K562 (cell line): Measurements from ENCODE around the gene AFF2. TPM values are rescaled to one million over a fixed set of nuclear protein-coding genes. Genes with fewer than 3 reads are reported as not detected.

ENCODE experiments used
- ATAC-seq: fragments of 200-7000 bp; cut with Tn5 transposase; 3 replicates; pipeline ENCODE4 v1.9.1; 2020; ENCODE audit warnings: moderate library complexity
- BruUV-seq: library from RNA; stranded (reverse); fragments of 400-500 nt; replicated peaks from 2 replicates; lab custom pipeline; 2021; lab: Mats Ljungman, UMichigan
- CTCF ChIA-PET: fragments of 300-600 bp; formaldehyde crosslinking; extraction: SDS; loops from one replicate; lab custom pipeline; 2021; ENCODE audit warnings: low intra/inter-chr PET ratio; lab: Yijun Ruan, JAX
- POLR2A ChIA-PET: fragments of 300-600, 350-650 bp; sonication (Branson Sonifier 250); formaldehyde crosslinking; extraction: SDS; loops from one replicate; lab custom pipeline; 2021; ENCODE audit warnings: antibody characterized with exemption, inconsistent platforms; lab: Yijun Ruan, JAX
- DNase-seq, 4 experiments: peaks; one replicate each; pipeline versions ENCODE4 v3.0.0 to v3.0.0-alpha.2; 2011 to 2018; ENCODE audit warnings: low spot score in 3 of 4, mixed read lengths in 3 of 4; ENCODE audit errors: extremely low read depth in 1 of 4
- FAIRE-seq: peaks from 2 replicates; lab custom pipeline; 2011; peaks lifted over from hg19 to GRCh38; lab: Jason Lieb, UNC
- H2AFZ ChIP-seq: 2 replicates; pipeline ENCODE4 v1.6.0; 2011; ENCODE audit warnings: low read depth, low read length, control low read depth, inconsistent platforms
- H3K27ac ChIP-seq: fragments of 200-600 bp; 3 replicates; pipeline ENCODE4 v1.8.0; 2011; ENCODE audit warnings: low read depth, mild to moderate bottlenecking, control low read depth, inconsistent platforms, low read length, moderate library complexity, mixed read lengths; ENCODE audit errors: extremely low read depth
- H3K27me3 ChIP-seq, 2 experiments: fragments of 300-600 bp in 1 of 2; 2 replicates in 1 of 2; 3 replicates in 1 of 2; pipeline versions ENCODE4 v1.6.0 to v1.8.0; 2011; ENCODE audit warnings: inconsistent platforms in 2 of 2, low read length in 2 of 2, mild to moderate bottlenecking in 1 of 2, mixed read lengths in 1 of 2, moderate library complexity in 1 of 2; ENCODE audit not compliant: control insufficient read depth in 2 of 2, insufficient read depth in 2 of 2
- H3K36me3 ChIP-seq: fragments of 300-600 bp; 3 replicates; pipeline ENCODE4 v1.8.0; 2011; ENCODE audit warnings: mild to moderate bottlenecking, low read length, inconsistent platforms; ENCODE audit not compliant: control insufficient read depth, insufficient read depth
- H3K4me1 ChIP-seq, 2 experiments: fragments of 200-600 bp in 1 of 2; replicated peaks in 1 of 2; 2 replicates in 1 of 2; 3 replicates in 1 of 2; pipeline versions ENCODE4 v1.5.1 to v1.8.0; 2011; ENCODE audit warnings: inconsistent platforms in 2 of 2, low read length in 2 of 2, mild to moderate bottlenecking in 1 of 2, mixed read lengths in 1 of 2, moderate library complexity in 1 of 2; ENCODE audit not compliant: control insufficient read depth in 2 of 2, insufficient read depth in 2 of 2
- H3K4me2 ChIP-seq: 2 replicates; pipeline ENCODE4 v1.6.1; 2011; ENCODE audit warnings: low read length, control low read depth, inconsistent platforms, mixed read lengths; ENCODE audit not compliant: insufficient read depth
- H3K4me3 ChIP-seq: fragments of 200-600 bp; sonication (generic), shearing (Covaris generic); 2 replicates; pipeline ENCODE4 v1.5.1; 2016; ENCODE audit warnings: control low read depth, inconsistent platforms
- H3K79me2 ChIP-seq: fragments of 200-600 bp; 3 replicates; pipeline ENCODE4 v1.8.0; 2011; ENCODE audit warnings: low read length, inconsistent platforms; ENCODE audit not compliant: control insufficient read depth, insufficient read depth
- H3K9ac ChIP-seq, 2 experiments: 2 replicates each; pipeline versions ENCODE4 v1.6.0 to v1.6.1; 2011; ENCODE audit warnings: low read depth in 2 of 2, low read length in 2 of 2, control low read depth in 1 of 2, inconsistent platforms in 1 of 2, mild to moderate bottlenecking in 1 of 2, mixed read lengths in 1 of 2; ENCODE audit not compliant: insufficient read depth in 1 of 2
- H3K9me1 ChIP-seq: one replicate; pipeline ENCODE4 v1.6.0; 2011; ENCODE audit warnings: inconsistent platforms, mild to moderate bottlenecking, low read length, moderate library complexity; ENCODE audit not compliant: control insufficient read depth, insufficient read depth
- H3K9me3 ChIP-seq: replicated peaks from 2 replicates; pipeline ENCODE4 v1.5.1; 2011; ENCODE audit warnings: low read depth, low read length, inconsistent platforms; ENCODE audit not compliant: control insufficient read depth, insufficient read depth
- H4K20me1 ChIP-seq: replicated peaks from 2 replicates; pipeline ENCODE4 v1.6.1; 2011; ENCODE audit warnings: low read length, inconsistent platforms, mixed read lengths; ENCODE audit not compliant: control insufficient read depth, insufficient read depth
- ARNT ChIP-seq, 2 experiments: fragments of 450-650 bp; IDR thresholded peaks; 2 replicates each; pipeline ENCODE4 v1.6.1; 2016; ENCODE audit warnings: mild to moderate bottlenecking in 1 of 2
- HINFP ChIP-seq: fragments of 450-650 bp; conservative IDR thresholded peaks from 2 replicates; pipeline ENCODE4 v1.6.1; 2016; ENCODE audit warnings: missing genetic modification characterization, low read depth, mild to moderate bottlenecking, control low read depth, missing compliant biosample characterization
- NR2C1 ChIP-seq, 2 experiments: fragments of 450-650 bp; IDR thresholded peaks; 2 replicates each; pipeline ENCODE4 v1.6.1; 2017; ENCODE audit warnings: mild to moderate bottlenecking in 2 of 2, antibody characterized with exemption in 1 of 2, inconsistent platforms in 1 of 2, missing compliant biosample characterization in 1 of 2, missing genetic modification characterization in 1 of 2
- OTX1 ChIP-seq: fragments of 450-650 bp; formaldehyde crosslinking; IDR thresholded peaks from 2 replicates; pipeline ENCODE4 v1.4.0; 2022; ENCODE audit warnings: mild to moderate bottlenecking
- RBM34 ChIP-seq: fragments of 200-400 bp; formaldehyde crosslinking; IDR thresholded peaks from 2 replicates; pipeline ENCODE4 v1.6.1; 2018; ENCODE audit warnings: low read length, borderline replicate concordance; ENCODE audit not compliant: insufficient read depth
- SLC30A9 ChIP-seq: fragments of 250-450 bp; sonication (Bioruptor Pico); IDR thresholded peaks from 2 replicates; pipeline ENCODE4 v1.8.0; 2022; ENCODE audit warnings: mild to moderate bottlenecking, moderate library complexity
- SMARCA4 ChIP-seq: fragments of 450-650 bp; IDR thresholded peaks from 2 replicates; pipeline ENCODE4 v1.6.1; 2016
- TSHZ1 ChIP-seq: fragments of 250-450 bp; sonication (Bioruptor Pico); IDR thresholded peaks from 2 replicates; pipeline ENCODE4 v1.4.0; 2020; ENCODE audit warnings: mild to moderate bottlenecking, moderate library complexity
- U2AF1 ChIP-seq: fragments of 200-400 bp; formaldehyde crosslinking; optimal IDR thresholded peaks from 2 replicates; pipeline ENCODE3; 2017; ENCODE audit warnings: mild to moderate bottlenecking, low read depth, low read length, moderate library complexity
- ZBTB8A ChIP-seq: fragments of 450-650 bp; IDR thresholded peaks from 2 replicates; pipeline ENCODE4 v1.6.1; 2018; ENCODE audit warnings: mild to moderate bottlenecking, moderate library complexity; ENCODE audit not compliant: partially characterized antibody
- ZC3H11A ChIP-seq: IDR thresholded peaks from 2 replicates; pipeline ENCODE4 v1.6.1; 2012; ENCODE audit warnings: low read depth, low read length, improper control_type of control experiment
- ZKSCAN3 ChIP-seq: fragments of 250-450 bp; sonication (Bioruptor Pico); IDR thresholded peaks from 2 replicates; pipeline ENCODE4 v1.4.0; 2020
- ZNF41 ChIP-seq: fragments of 250-450 bp; sonication (Bioruptor Pico); conservative IDR thresholded peaks from 2 replicates; pipeline ENCODE4 v1.4.0; 2020; ENCODE audit warnings: mild to moderate bottlenecking
- ZNF57 ChIP-seq: fragments of 450-650 bp; formaldehyde crosslinking; IDR thresholded peaks from 2 replicates; pipeline ENCODE4 v1.4.0; 2020; ENCODE audit warnings: mild to moderate bottlenecking, moderate library complexity
- ZNF79 ChIP-seq: fragments of 250-450 bp; sonication (Bioruptor Pico); IDR thresholded peaks from 2 replicates; pipeline ENCODE4 v1.4.0; 2020; ENCODE audit warnings: low read depth, mild to moderate bottlenecking, moderate library complexity
- WGBS: fragments of 100-300 bp; shearing (Covaris generic); methylation state at CpG from one replicate; pipeline ENCODE4 v1.1.6; 2016; ENCODE audit warnings: low coverage, mixed read lengths; ENCODE audit not compliant: insufficient coverage; ENCODE audit errors: missing lambda C conversion rate; 5-methylcytosine and 5-hydroxymethylcytosine counted together
- in situ Hi-C: fragments of 300-500 bp; cut with MboI; formaldehyde crosslinking; loops from 4 replicates; pipeline ENCODE4 v1.15.0; 2018; ENCODE audit warnings: inconsistent platforms, mixed read lengths
- intact Hi-C: fragments of 100-400 bp; cut with micrococcal nuclease; formaldehyde crosslinking; loops from 2 replicates; pipeline ENCODE4 v1.14.2; 2022
- polyA plus RNA-seq, 8 experiments: library from polyadenylated mRNA; depleted of rRNA in 4 of 8; stranded (reverse) in 5 of 8; unstranded in 3 of 8; fragments of >200 nt; fragmentation: Nextera tagmentation in 2 of 8; fragmentation: Illumina TruSeq in 1 of 8; extraction: Ambion mirVana in 2 of 8; extraction: Trizol in 1 of 8; gene quantifications; 2 replicates each; pipeline versions ENCODE4 v1.2.1 to v1.2.3, GENCODE V29; 2011 to 2014; ENCODE audit warnings: inconsistent platforms in 1 of 8, missing spikeins in 1 of 8
- total RNA-seq, 7 experiments: library from RNA; depleted of rRNA in 6 of 7; stranded (reverse); fragments of >200 nt in 6 of 7; fragmentation: Illumina TruSeq in 2 of 7; extraction: Trizol in 2 of 7; gene quantifications; 2 replicates each; pipeline versions ENCODE4 v1.2.1 to v1.2.3, GENCODE V29; 2011 to 2021; ENCODE audit warnings: low replicate concordance in 1 of 7
- TF ChIP-seq, protein P1 (sequence below): fragments of 450-650 bp; formaldehyde crosslinking; IDR thresholded peaks from 2 replicates; pipeline ENCODE4 v1.4.0; 2022; ENCODE audit warnings: mild to moderate bottlenecking, moderate library complexity
- TF ChIP-seq, protein P2 (sequence below): sonication (generic); formaldehyde crosslinking; IDR thresholded peaks from 2 replicates; pipeline ENCODE4 v1.9.0; 2022; ENCODE audit warnings: mild to moderate bottlenecking, missing genetic modification reagents

The AFF2 gene
- total and polyA plus RNA-seq, 9 of the 15 experiments (the other 6 are each of a cell fraction or from before 2014, with no cell fraction given), result 0.01 to 0.20 (median 0.07) TPM

DNA sequence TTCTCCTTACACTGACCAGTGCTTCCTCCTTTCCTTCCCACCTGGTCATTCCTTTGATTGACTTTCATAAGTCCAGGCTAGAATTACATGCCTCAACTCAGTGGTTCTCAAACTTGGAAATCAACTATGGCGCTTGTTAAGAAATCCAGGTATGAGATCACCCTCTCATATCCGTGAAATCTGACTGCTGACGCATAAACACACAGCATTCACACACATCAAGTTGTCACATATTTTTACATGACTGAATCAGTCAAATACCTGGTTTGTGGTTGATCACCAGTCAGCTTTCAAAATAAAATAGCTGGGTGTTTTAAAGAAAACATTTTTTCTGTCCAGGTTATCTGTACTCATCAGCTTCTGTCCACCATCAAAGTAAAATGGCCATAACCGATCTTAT, 433.5 kb downstream of the AFF2 start:
- H3K4me1 ChIP-seq, result no peaks in the 10 kb centered on the region
- ChIA-PET POLR2A (no interaction called here), CTCF (no interaction called here)
- H3K9me3 ChIP-seq, result no peaks in the 10 kb centered on the region
- 0% methylated on average over 4 of the region's 4 CpGs for WGBS
- DNase-seq (no peak), ATAC-seq (no peak), FAIRE-seq (no peak)
- H3K79me2 ChIP-seq, result no peaks in the 10 kb centered on the region
- no peak overlapping the region for H3K9ac ChIP-seq
- no peaks in the 10 kb centered on the region for H4K20me1 ChIP-seq
- H3K4me3 ChIP-seq, result no peak overlapping the region
- H3K27me3 ChIP-seq, result no peaks in the 10 kb centered on the region
- H3K9me1 ChIP-seq, result no peaks in the 10 kb centered on the region
- intact Hi-C loops, result no loop called here
- H2AFZ ChIP-seq, result no peak overlapping the region
- no peak overlapping the region for H3K4me2 ChIP-seq
- in situ Hi-C loops, result no loop called here
- no TSS peak for BruUV-seq
- no peaks in the 10 kb centered on the region for H3K36me3 ChIP-seq
- H3K27ac ChIP-seq, result no peak overlapping the region
- TF ChIP-seq, protein P1, sequence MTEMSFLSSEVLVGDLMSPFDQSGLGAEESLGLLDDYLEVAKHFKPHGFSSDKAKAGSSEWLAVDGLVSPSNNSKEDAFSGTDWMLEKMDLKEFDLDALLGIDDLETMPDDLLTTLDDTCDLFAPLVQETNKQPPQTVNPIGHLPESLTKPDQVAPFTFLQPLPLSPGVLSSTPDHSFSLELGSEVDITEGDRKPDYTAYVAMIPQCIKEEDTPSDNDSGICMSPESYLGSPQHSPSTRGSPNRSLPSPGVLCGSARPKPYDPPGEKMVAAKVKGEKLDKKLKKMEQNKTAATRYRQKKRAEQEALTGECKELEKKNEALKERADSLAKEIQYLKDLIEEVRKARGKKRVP (CRISPR knock-in tag), result no peak
- TF ChIP-seq ZC3H11A (no peak), SMARCA4 (no peak), HINFP (no peak), NR2C1 (IDR thresholded peaks at IDR 0.05) (no peak), NR2C1 (tag; IDR thresholded peaks at IDR 0.05) (no peak), TSHZ1 (CRISPR knock-in tag) (no peak), ZBTB8A (no peak), SLC30A9 (CRISPR knock-in tag) (no peak), U2AF1 (no peak), ARNT (IDR thresholded peaks at IDR 0.05) (no peak), ZNF41 (CRISPR knock-in tag) (no peak), ZKSCAN3 (no peak), ZNF79 (CRISPR knock-in tag) (no peak), RBM34 (no peak), OTX1 (CRISPR knock-in tag) (no peak), ZNF57 (CRISPR knock-in tag) (no peak)
- TF ChIP-seq, protein P2, sequence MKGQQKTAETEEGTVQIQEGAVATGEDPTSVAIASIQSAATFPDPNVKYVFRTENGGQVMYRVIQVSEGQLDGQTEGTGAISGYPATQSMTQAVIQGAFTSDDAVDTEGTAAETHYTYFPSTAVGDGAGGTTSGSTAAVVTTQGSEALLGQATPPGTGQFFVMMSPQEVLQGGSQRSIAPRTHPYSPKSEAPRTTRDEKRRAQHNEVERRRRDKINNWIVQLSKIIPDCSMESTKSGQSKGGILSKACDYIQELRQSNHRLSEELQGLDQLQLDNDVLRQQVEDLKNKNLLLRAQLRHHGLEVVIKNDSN, result no peak
